HepG2 (cell line): ENCODE measurements around the gene PLXNA1.

Experiments used
- EZH2 ChIP-seq: conservative IDR thresholded peaks from 2 replicates; pipeline ENCODE4 v1.6.1; 2012; ENCODE audit warnings: mild to moderate bottlenecking, low read depth, low read length, moderate library complexity
- MAFF ChIP-seq: IDR thresholded peaks from 2 replicates; pipeline ENCODE4 v1.6.1; 2011; ENCODE audit warnings: low read depth, low read length, improper control_type of control experiment
- SIN3A ChIP-seq: IDR thresholded peaks from 2 replicates; pipeline ENCODE4 v1.6.1; 2011; ENCODE audit warnings: low read depth, mild to moderate bottlenecking, control low read depth, low read length, borderline replicate concordance
- TAF15 ChIP-seq: fragments of 200-400 bp; formaldehyde crosslinking; IDR thresholded peaks from one replicate; pipeline ENCODE4 v1.6.1; 2018; ENCODE audit warnings: mild to moderate bottlenecking, low read depth, low read length; ENCODE audit not compliant: poor library complexity, severe bottlenecking
- TCF7L2 ChIP-seq: IDR thresholded peaks from 2 replicates; pipeline ENCODE4 v1.6.1; 2011; ENCODE audit warnings: mild to moderate bottlenecking, low read depth, low read length, moderate library complexity
- TF ChIP-seq, protein P1 (sequence below): sonication (generic); formaldehyde crosslinking; IDR thresholded peaks from 2 replicates; pipeline ENCODE4 v1.4.0; 2020; ENCODE audit warnings: missing genetic modification reagents
- TF ChIP-seq, protein P2 (sequence below): sonication (generic); formaldehyde crosslinking; IDR thresholded peaks from 2 replicates; pipeline ENCODE4 v1.4.0; 2020; ENCODE audit warnings: mild to moderate bottlenecking, missing genetic modification reagents

DNA sequence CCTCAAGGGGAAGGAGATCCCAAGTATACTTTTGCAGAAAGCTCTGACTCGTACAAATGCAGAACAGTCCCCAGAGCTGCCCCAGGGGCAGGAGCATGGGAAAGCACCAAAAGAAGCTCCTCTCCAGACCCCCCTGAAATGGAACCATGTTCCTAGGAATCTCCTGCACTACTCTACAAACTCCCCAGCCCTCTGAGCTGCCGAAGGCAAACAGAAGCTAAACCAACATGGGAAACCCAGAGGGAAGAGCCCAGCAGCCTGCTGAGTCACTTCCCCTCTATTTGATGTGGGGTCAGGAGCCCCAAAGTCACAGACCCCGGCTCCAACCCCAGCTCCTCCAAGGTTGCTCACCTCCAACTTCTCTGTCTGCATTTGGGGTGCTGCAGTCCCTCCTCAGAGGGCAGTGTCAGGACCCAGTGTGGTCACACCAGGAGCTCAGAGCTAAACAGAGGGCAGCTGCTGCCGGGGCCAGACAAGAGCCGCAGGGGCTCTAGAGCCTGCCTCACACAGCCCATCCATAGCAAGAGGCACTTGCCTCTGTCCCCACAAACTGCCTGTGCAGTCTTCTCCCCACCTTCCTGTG, 3.8 kb upstream of the PLXNA1 start:
- TF ChIP-seq EZH2 (no peak), TAF15 (no peak), MAFF (no peak), SIN3A (no peak), TCF7L2 (no peak)
- TF ChIP-seq, protein P1, sequence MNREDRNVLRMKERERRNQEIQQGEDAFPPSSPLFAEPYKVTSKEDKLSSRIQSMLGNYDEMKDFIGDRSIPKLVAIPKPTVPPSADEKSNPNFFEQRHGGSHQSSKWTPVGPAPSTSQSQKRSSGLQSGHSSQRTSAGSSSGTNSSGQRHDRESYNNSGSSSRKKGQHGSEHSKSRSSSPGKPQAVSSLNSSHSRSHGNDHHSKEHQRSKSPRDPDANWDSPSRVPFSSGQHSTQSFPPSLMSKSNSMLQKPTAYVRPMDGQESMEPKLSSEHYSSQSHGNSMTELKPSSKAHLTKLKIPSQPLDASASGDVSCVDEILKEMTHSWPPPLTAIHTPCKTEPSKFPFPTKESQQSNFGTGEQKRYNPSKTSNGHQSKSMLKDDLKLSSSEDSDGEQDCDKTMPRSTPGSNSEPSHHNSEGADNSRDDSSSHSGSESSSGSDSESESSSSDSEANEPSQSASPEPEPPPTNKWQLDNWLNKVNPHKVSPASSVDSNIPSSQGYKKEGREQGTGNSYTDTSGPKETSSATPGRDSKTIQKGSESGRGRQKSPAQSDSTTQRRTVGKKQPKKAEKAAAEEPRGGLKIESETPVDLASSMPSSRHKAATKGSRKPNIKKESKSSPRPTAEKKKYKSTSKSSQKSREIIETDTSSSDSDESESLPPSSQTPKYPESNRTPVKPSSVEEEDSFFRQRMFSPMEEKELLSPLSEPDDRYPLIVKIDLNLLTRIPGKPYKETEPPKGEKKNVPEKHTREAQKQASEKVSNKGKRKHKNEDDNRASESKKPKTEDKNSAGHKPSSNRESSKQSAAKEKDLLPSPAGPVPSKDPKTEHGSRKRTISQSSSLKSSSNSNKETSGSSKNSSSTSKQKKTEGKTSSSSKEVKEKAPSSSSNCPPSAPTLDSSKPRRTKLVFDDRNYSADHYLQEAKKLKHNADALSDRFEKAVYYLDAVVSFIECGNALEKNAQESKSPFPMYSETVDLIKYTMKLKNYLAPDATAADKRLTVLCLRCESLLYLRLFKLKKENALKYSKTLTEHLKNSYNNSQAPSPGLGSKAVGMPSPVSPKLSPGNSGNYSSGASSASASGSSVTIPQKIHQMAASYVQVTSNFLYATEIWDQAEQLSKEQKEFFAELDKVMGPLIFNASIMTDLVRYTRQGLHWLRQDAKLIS (CRISPR knock-in tag): no peak
- TF ChIP-seq, protein P2, sequence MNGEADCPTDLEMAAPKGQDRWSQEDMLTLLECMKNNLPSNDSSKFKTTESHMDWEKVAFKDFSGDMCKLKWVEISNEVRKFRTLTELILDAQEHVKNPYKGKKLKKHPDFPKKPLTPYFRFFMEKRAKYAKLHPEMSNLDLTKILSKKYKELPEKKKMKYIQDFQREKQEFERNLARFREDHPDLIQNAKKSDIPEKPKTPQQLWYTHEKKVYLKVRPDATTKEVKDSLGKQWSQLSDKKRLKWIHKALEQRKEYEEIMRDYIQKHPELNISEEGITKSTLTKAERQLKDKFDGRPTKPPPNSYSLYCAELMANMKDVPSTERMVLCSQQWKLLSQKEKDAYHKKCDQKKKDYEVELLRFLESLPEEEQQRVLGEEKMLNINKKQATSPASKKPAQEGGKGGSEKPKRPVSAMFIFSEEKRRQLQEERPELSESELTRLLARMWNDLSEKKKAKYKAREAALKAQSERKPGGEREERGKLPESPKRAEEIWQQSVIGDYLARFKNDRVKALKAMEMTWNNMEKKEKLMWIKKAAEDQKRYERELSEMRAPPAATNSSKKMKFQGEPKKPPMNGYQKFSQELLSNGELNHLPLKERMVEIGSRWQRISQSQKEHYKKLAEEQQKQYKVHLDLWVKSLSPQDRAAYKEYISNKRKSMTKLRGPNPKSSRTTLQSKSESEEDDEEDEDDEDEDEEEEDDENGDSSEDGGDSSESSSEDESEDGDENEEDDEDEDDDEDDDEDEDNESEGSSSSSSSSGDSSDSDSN (CRISPR knock-in tag): no peak
